H4 (cell line): ENCODE measurements around the gene SORBS1. TPM values are rescaled to one million over a fixed set of nuclear protein-coding genes. Genes with fewer than 3 reads are reported as not detected.

Experiments used
- DNase-seq: peaks from one replicate; pipeline ENCODE4 v3.0.0-alpha.2; 2015; ENCODE audit warnings: low spot score
- total RNA-seq: library from RNA; depleted of rRNA; stranded (reverse); fragments of >200 nt; shearing (Covaris generic); gene quantifications from 2 replicates; pipeline ENCODE4 v1.2.3, GENCODE V29; 2014

Gene SORBS1
- total RNA-seq, 1 experiment from 2014 or later: 1.4 TPM

DNA sequence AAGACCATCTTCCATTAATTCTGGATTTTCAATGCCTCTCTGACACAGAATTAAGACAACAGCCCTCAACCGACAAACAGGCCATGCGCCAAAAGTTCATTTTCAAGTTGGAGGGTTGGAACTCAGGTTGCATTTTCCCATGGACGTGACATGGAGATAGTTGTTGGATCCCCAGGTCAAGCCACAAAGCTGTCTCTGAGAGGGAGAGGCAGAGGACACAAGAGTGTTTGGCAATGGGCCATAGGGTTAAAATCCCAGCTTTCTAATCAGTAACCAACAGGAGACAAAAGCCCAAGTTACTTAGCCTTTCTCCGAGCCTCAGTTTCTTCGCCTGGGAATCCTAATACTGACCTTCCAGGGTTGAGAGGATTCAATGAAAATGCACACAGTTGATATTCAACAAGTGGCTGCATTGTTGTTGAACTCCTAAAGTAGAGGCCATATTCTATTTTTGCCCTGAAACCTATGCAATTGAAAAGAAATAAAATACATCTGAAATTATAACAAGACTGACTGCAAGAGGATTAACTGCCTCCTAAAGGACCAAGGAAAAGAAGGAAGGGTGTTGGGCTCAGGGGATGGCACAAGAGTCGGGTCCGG, 44.3 kb downstream of the SORBS1 start:
- DNase-seq: no peak

DNA sequence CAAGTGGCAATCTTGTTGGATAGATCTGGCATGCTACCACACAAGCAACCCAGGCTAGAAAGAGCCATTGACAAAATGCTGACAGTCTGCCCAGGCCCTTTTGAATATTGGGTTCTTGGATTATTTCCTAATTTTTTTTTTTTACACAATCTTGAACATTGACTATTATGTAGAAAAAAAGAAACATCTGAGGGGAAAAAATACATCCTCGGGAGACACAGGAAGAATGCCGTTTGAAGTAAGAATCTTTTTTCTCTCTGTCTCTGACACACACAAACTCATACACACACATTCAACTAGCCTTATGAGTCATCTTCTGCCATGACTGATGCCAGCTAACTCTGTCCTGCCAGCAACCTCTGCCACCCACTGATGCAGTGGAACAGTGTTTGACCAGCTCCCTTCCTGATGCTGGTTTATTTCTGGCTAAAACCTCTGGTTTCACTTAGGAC, 47.2 kb downstream of the SORBS1 start:
- DNase-seq: peak; percentile 68

DNA sequence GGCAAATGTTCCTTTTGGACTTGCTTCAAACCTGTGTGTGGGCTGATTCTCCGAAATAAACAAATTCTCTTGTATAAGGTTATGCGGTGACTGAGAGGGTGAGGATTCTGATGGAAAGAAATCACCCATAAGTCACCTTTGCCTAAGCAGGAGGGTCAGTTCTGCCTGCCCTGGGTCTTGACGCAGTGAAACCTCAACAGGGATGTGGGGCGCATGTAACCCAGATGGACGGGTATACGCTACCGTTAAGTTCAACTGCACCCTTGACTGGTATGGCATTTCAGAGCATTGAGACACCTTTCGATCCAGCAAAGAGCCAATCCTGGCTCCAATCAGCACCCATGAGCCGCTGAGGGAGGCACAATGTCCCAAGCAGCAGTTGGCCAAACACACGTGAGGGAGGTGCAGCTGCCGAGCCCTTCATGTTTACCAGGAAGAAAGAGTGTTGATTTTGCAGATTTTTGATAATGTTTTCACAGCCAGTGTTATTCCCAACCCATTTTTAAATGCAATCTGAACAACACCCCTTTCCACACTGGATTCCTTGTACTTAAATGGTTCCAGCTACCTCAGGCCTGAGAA, 48.1 kb downstream of the SORBS1 start:
- DNase-seq: no peak

DNA sequence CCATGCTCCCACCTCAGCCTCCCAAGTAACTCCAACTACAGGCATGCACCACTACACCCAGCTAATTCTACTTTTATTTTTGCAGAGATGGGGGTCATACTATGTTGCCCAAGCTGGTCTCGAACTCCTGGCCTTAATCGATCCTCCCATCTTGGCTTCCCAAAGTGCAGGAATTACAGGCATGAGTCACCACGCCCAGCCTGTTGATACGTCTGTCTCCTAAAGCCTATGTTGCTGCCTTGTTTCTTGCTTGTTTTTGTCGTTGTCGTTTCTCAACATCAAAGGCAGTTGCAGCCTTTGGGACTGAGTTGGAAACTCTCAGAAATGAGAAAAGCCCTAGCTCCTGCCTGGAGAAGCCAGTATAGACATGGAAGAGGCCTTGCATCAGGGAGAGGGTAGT, 49.9 kb downstream of the SORBS1 start:
- no peak for DNase-seq

DNA sequence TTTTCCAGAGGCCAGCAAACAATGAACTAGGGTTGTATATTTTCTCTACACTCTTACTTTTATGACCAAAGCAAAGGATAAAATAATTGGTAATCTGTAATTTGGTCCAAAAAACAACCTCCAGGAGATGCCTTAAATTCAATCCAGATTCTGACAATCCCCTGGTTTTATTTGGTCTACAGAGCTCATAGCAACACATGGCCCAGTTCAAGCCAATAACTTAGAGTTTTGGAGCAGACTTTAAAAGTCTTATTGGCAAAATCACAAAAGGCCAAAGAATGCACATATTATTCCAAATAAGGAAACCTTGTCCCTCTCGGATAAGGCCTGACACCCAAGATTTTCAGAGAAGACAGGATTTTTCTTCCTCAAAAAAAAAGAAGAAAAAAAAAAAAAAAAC, 51.9 kb downstream of the SORBS1 start:
- no peak for DNase-seq

DNA sequence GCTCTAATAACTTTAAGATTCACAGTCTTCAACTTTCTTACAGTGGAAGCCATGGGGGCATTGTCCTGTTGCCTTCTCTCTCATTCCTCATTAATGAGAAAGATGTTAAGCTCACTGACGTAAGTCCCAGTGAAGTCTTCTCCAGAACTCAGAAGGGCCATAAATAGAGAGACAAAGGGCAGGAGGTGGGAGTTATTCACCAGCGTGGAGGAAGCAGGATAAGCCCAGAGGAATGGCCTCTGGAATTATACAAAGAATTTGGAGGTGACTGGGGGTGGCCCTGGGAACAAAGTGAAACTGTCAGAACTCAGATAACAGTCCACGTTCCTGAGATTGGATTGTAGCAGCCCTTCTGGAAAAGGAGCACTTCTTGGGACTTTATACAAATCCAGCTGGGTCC, 52.4 kb downstream of the SORBS1 start:
- no peak for DNase-seq

DNA sequence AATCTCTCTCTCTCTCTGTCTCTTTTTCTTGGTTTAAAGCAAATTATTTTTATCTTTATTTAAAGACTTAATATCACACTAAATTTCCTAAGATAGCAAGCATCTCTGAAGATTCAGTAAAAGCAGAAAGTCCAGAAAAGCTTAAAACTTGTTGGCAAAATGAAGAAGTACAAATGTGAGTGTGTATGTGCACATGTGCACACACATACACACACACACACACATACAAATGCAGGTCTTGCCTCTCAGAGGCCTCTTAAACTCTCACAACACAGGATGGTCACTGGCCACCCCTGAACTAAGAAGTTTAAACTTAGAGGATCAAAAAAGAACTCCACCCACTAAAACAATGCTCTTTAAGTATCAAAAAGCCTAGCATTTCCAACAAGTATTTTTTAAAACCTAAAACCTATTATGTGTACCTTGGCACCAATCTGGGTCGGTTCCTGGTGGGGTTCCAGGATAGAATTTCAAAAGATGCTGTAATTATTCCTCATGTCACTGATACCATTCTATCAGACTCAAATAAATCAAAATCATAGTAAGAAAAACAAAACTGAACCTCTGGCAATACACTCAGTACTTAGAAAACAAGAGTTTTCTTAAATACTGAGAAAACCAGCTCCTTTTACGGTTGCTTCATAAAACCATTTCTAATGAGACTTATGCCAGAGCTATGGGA, 55.0 kb downstream of the SORBS1 start:
- no peak for DNase-seq

DNA sequence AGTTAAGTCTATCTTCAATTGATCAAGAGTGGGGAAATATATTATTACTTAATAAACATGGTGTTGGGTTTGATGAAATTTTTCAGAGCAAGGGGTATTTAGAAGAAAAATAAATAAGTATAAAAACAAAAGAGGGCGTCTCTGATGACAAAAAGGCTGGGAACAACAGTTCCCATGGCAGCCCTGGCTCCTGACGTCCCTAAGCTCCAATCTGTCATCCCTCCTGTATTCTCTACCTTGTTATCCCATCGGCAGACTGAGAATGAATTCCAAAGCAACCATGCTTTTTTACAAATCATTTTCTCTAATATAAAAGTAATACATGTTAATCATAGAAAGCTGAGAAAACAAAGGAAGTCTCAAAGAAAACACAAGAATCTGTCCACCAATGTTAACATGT, 55.5 kb downstream of the SORBS1 start:
- DNase-seq: no peak

DNA sequence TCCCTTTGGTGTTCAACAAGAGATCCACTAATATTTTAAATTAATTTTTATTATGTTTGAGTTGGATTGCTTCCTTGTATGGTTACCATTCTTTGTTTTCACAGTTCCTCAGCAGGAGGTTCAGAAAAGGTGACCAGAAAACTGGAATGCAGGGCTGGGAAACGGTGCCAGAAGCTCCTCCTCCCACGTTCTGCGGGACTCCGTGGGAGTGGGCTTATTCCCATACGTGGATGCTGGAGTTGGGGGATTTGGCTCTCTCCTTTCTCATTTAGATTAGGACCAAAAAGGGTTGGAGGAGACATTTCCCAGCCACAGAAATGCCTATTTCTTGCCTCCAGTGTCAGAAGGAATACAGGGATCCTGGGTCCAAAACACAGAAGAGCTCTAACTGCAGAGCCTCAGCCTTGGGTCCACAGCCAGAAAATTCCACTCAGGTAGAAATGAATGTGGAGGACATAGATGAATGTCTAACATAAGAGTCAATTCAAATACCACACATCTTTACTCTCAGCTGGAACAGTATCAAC, 56.0 kb downstream of the SORBS1 start:
- DNase-seq: no peak

DNA sequence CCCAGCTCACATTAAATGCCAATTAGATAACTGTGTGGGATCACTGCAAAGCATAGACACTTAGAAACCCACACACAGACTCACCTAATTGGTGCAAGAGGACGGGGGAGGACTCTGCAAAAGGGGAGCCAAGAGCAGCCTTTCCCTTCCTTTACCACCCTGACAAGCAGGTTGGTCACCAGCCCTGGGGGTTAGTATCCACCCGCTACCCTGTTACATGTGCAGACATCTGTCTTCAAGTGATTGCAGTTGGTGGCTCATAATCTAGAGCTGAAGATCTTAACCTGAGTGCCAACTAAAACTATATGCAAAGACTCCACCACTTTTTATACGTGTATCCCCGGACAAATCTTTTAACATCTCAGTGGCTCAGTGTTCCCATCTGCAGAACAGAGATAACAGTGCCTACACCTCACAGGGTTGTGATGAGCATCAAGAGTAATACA, 56.9 kb downstream of the SORBS1 start:
- no peak for DNase-seq

DNA sequence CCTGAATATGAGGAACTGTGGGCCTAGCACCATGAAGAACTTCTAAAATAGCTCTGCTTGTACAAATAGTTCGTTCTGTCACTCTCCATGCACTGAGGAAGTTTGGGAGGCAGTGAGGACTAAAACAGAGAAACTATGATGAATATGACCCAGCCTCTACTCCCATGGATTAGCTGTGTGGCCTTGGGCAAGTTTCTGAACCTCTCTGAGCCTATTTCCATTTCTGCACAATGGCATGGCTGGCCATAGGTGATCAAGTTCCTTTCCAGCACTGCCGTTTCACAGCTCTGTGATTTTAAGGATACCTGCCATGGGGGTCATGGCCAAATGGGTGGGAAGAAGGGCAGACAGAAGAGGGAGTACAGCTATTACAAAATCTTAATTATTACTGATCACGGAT, 57.6 kb downstream of the SORBS1 start:
- DNase-seq: no peak

DNA sequence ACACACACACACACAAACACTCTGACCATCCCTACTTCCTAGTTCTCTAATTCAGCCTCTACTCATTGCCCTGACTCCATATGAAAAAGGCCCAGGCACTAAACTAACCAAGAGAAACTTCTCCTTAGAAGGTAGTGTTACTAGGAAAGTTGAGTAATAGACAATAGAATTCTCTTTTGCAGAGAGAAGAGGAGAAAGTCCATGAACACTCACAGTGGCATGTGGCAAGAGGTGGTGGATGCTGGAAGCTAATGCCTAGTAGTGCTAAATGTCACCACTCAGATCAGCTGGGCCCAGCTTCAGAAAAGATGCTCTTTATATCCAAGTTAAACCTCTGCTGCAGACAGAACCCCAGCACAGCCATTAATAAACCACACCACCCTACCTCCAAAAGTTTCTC, 58.2 kb downstream of the SORBS1 start:
- DNase-seq: no peak

DNA sequence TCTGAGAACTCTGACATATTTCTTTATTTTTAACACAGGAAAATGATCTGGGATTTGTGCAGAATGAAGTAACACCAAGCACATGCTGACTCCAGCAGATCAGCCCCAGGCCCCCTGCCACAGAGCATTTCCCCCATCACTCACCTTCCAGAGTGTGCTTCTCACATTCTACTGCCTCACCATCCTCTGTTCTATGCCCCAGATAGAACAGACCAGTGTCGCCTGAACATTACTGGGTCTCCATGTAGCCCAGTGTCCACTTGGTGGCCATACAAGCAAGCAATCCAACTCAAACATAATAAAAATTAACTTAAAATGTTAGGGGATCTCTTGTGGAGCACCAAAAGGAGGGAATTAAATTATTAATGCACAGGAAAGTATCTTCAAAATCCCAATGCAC, 58.8 kb downstream of the SORBS1 start:
- DNase-seq: no peak

DNA sequence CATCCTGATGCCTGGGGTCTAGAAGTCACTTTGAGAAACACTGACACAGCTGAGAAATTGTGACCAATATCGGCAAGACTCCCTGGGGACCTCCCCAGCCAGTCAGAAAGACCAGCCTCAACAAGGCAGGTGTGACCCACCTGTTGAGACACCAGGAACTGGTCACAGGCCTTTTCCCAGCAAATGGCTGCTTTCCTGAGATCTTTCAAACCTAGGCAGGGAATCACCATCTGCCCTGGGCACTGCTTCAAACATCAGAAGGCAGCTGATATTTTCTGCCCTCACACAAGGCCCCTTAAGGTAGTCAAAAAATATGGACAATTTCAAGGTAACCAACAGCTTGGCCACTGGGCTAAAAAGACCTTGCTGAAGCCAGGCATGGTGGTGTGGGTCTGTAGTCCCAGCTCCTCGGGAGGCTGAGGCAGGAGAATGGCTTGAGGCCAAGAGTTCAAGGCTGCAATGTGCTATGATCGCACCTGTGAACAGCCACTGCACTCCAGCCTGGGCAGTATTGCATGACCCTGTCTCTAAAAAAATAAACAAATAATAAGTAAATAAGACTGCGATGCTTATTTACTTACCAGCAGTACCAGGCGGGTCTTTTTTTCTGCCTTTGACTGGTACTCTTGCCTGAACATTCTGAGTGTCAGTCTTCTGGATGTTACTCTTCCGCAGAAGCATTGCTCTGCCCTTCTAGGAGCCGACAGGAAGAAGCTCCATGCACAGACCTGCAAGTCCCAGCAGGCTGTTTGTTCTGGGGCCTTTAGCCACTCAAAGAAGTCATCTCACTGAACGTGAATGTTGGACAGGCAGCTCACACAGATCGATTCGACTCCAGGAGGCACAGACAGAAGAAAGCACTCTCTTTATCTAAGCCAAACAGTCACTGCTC, 59.7 kb downstream of the SORBS1 start:
- DNase-seq: no peak

DNA sequence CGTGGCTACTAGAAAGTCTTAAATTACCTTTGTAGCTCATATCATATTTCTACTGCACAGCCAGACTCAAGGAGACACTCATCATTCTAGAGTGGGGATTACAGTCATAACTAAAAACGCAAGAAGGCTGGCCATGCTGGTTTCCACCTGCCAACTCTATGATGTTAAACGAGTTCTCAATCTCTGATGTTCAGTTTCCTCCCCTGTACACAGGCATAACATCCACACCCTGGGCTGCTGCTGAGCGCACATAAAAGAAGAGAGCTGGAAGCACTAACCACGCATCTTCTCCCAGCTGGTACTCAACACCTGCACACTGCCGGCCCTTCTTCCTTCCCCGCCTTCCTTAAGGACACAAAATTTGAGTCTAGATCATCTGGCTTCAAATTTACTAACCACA, 60.5 kb downstream of the SORBS1 start:
- DNase-seq: no peak

DNA sequence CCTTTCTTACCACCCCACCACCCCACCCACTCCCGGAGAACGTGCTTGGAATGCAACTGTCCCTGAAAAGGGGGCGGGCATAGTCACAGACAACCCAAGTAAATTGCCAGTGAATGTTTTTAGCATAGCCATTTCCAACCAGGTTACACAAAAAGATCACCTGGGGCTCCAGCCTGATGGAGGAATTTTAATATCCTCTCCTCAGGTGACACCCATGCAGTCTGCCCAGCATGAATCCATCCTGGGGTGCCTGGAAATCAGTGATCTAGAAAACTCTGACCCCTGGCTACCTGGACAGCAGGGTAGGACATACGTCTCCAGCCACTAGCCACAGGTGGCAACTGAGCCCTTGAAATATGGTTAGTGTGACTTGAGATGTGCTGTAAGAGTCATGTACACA, 61.1 kb downstream of the SORBS1 start:
- no peak for DNase-seq

DNA sequence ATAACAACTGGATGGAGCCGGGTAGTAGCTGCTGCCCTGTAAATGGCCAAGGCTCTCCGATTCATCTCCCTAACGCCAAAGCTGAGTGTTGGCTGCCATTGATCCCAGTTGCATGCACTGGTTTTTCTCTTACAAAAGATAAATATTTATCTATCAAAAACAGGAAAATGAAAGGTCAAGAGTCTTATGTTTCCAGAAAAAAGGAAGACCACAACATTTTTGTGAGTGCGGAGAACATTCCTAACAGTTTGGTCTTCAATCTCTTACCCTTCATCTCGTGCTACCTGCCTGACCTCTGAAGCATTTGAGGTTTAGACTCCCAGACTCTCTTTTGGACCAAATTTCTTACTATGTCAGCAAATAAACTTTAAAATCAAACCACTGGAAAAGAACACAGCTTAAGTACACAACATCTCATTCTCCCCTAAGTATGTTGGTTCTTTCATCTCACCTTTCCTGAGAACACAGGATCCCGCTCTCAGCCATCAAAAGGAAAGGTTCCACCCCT, 61.6 kb downstream of the SORBS1 start:
- DNase-seq: no peak

DNA sequence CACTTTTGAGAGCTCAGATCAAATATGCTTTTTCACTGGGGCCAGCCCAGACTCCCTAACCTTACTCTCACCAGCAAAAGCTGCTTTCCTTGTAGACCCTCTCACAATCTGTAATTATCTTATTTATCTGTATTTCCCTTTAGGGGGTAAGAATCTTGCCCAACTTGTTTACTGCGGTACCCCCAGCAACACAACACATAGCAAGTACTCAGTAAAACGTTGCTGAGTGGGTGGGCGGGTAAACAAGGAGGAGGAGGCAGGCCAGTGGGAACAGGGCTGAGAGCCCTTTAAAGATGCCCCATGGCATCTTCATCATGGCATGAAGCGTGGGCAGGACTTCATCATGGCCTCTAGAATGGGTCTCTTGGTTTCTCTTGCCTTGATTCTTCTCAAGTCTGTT, 64.2 kb downstream of the SORBS1 start:
- no peak for DNase-seq

DNA sequence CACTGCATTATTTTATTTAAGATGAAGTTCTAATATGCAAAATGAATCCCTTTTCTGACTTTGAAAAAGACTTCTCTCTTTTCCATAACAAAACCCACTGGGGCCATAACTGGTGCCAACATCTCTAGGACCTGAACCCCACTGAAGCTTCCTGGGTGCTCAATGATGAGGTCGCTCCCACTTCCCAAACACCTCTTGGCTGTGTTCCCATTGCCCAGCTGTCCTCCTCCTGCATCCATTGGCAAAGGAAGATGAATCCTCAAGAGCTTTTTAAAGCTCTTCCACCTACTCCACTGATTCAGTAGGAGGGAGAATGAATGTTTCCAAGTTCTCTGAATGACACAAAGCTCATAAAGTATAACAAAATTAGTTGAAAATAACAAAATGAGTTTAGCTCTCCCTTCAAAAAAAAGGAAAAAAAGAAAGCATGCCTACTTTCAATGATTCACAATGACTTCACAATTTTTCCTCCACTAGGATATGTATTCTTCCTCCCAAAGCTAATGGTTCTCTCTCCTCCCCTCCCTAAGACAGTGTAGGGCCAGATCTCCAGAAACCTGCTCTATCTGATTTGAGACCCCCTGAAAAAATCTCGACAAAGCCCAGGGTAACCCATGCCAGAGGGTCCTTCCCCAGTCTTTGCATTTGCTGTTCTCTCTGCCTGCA, 64.8 kb downstream of the SORBS1 start:
- no peak for DNase-seq

DNA sequence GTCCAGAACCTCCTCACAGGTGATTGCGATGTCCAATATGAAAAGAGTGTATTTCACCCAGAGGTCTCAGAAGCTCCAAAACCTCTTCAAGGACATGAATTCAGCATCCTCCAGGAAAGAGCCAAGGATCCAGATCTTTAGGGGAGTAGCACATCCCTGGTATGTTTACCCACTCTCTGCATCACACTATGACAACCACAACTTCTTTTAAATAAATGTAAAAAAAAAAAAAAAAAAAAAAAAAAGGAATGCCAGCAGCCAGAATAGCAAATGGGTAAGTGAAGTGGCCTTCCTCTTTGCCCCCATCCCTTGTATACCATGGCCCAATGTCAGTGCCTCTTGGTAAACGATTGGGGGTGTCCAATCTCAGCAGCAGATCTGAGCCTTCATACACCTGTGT, 67.3 kb downstream of the SORBS1 start:
- no peak for DNase-seq

DNA sequence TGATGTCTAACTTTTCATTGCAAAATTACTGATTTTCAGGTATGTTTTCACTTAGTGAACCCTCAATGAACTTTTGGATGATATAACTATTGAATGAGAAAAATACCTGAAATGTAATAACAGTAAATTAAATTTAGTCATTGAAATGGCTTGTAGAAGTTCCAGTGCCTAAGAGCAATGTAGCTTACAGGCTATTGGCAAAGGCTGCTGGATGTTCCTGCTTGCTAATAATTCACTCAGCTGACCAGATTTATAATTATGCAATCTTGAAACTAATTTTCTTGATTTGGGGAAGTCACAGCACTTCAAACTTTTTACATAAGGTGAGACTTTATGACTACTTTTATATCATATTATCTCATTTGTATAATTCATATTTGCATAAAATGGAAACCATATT, 73.2 kb downstream of the SORBS1 start:
- DNase-seq: no peak
